DMS53 treated with DMSO at 0.1 percent for 48 hours (cell line): ENCODE measurements around the gene LARP7.
"Not testable (repeated sequence)": the region's sequence is repeated elsewhere in the genome, so short reads cannot be mapped to it uniquely, and the experiment has no call there.

Experiments
- DNase-seq: peaks from one replicate; lab custom pipeline; 2025; ENCODE audit not compliant: unreplicated experiment; lab: John Stamatoyannopoulos, UW

The LARP7 gene

DNA sequence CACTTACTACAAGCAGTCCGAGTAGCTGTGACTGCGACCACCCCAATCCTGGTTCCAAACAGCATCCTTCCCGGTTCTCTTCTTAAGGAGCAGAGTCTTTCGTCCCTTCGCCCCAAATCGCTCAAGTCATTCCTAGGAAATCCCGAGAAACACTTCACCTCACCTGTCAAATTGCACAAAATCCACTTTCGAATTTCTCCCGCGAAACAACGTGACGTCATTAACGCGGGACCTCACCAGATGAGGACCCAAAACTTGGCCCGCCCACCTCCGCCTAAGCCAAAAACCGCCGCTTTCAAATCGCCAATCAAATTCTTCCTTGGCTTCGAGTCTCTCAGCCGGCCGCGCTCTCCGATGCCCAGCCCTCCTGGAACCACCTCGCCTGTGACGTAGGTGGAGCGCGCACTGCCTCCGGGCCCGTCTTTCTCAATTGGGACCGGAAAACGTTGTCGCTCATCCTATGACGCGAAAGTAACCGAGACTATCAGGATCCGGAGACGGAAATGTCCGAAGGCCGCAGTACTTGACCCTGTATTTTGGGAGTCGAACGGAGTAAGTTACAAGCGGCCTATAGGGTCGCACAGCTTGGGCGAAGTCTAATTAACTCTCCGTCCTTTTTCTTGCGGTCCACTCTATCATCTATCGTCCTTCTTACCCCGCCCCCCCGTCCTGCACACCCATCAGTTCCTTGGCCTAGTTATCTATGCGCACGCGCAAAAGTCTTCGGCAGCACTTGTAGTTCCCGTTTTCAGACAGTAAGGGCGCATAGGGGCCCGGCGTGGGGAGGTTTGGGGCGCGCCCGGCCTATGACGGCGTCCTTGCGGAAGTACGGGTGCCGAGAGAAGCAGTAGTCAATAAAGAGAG lies at the start of gene LARP7, which contains the start of gene ZGRF1:
Gene LARP7, plus strand, starts transcription at position 456 of the 864 bp plus-strand sequence. CDS start 7,527 bp downstream, outside the sequence.
Gene ZGRF1, minus strand, starts transcription at position 222 of the 864 bp plus-strand sequence. CDS start 3,733 bp downstream, outside the sequence.
- DNase-seq, result peak; percentile 90

DNA sequence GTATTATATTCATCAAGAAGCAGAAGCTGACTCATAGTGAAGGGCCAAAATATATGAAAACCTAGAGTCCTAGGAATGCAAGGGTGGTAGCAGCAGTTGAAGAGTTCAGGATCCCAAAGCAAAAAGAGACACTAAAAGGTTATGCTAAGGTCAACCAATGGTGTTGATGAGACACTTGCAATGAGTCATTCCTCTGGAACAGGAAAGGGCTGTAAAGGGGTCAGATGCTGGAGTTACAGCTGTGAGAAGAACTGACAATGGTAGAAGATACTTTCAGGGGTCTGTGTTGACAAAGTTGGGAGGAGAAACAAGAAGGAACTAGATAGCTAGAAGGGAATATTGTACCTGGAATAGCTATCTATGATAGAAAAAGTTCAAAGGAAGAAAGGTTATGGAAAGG lies 47.7 kb upstream of the LARP7 start:
- DNase-seq, result no peak

DNA sequence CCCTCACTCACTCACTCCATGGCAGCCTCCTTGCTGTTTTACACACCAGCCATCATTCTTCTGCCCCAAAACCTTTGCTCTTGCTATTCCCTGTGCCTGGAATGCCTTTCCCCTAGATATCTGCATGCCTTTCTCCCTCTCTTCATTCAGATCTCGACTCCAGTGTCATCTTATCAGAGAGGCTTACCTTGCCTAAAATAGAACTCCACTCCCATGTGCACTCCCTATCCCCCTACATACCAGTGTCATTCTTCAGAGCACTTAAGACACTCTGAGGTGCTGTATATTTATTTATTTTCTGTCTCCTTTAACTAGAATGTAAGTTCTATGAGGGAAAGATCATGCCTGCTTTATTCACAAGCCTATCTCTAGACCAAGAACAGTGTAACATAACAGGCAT lies 45.4 kb upstream of the LARP7 start:
- DNase-seq, result no peak

DNA sequence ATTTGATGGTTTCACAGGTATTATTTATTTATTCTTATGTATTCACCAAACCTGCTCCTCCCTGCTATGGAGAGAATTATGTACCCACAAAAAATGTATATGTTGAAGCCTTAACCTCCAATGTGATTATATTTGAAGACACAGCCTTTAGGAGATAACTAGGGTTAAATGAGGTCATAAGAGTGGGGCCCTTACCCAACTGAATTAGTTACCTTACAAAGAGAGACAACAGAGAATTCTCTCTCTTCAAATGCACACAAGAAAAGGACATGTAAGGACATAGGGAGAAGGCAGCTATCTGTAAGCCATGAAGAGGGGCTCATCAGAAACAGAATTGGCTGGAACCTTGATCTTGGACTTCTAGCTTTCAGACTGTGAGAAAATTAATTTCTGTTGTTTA lies 44.2 kb upstream of the LARP7 start:
- DNase-seq, result no peak

DNA sequence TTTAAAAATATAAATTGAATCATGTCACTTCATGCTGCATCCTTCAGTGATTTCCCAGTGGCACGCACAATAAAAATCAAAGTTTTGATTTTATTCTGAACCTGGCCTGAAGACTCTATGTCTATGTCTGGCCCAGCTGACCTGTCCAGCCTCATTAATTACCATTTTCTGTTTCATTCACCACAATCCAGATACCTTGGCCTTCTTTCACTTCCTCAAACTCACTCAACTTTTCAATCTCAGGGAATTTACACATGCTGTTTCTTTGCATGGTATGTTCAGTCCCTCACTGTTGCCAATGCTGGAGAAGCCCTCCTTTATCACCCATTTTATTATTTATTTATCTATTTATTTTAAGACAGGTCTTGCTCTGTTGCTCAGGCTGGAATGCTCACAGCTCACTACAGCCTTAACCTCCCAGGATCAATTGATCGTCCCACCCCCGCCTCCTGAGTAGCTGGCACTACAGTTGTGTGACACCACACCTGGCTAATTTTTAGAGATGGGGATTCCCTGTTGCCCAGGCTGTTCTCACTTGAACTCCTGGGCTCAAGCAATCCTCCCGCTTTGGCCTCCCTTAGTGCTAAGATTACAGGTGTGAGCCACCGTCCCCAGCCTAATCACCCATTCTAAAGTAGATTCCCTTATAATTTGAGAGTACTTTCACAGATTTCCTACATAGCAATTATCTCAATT lies 43.4 kb upstream of the LARP7 start:
- no peak for DNase-seq

DNA sequence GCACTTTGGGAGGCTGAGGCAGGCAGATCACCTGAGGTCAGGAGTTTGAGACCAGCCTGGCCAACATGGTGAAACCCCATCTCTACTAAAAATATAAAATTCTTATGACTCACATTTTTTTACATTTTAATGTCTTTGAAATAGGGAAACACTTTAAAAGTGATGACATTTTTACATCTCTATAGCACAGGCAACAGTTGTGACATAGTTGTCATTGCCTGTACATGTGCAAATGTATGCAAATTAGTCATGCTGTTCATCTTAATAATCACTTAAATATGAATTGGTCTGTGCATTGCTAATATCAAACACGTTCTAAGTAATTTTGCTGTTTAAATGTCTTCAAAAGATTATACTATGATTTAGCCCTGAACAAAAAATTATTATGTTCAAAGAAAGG lies 42.0 kb upstream of the LARP7 start:
- no peak for DNase-seq

DNA sequence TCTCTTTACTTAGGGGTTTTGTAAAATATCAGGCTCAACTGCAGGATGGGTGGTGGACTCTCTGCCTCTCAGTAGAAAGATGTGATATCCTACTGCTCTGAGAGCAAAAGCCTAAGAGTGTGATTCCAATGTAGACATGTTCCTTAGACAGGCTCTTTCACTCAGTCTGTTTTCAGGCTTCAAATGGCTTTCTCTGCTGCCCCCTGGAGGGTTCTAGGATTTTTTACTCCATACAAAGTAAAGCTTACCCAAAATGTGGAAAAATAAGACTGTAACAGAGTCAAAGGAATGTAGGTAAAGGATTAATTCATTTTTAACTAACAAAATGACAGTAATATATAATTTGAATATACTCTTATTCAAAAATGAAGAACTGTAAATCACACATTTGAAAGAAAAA lies 32.4 kb upstream of the LARP7 start:
- peak; percentile 35 for DNase-seq

DNA sequence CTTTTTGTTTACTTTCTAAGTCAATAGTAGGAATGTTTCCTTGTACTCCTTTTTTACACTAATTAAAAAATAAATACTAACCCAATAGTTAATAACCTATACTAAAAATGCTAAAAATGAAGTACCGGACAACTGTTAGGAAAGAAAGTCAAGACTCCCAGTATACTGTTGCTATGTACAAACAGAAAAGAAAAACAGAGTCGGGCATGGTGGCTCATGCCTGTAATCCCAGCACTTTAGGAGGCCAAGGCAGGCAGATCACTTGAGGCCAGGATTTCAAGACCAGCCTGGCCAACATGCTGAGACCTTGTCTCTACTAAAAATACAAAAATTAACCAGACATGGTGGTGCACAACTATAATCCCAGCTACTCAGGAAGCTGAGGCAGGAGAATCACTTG lies 24.1 kb upstream of the LARP7 start:
- not testable (repeated sequence) for DNase-seq

DNA sequence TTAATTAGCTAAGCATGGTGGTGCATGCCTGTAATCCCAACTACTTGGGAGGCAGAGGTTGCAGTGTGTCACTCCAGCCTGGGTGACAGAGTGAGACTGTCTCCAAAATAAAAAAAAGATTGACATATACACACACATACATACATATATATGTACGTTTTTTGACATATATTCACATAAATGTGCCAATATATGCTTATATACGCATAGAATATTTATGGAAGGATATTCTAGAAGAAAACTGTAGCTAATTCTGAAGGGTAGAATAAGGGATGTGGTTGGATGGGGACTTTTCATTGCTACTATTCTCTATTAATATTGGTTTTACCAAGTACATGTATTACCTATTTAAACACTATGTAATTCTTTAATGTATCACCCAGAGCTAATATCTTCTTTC lies 20.0 kb upstream of the LARP7 start:
- no peak for DNase-seq

DNA sequence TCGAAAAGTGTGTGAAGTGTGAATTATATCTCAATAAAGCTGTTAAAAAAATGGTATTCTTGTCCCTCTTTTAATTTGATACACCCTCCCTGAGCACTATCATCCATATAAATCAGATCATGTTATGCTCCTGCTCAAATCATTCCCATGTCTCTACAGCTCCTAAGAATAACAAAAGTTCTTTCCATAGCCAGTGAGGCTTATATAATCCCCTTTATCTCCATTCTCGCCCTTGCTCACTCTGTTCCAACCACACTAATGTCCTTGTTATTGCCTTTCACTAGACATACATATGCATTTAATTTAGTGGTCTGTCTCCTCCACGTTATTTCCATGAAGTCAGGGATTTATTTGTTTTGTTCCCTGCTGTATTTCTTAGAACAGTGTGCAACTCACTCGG lies 10.7 kb upstream of the LARP7 start:
- DNase-seq, result no peak

DNA sequence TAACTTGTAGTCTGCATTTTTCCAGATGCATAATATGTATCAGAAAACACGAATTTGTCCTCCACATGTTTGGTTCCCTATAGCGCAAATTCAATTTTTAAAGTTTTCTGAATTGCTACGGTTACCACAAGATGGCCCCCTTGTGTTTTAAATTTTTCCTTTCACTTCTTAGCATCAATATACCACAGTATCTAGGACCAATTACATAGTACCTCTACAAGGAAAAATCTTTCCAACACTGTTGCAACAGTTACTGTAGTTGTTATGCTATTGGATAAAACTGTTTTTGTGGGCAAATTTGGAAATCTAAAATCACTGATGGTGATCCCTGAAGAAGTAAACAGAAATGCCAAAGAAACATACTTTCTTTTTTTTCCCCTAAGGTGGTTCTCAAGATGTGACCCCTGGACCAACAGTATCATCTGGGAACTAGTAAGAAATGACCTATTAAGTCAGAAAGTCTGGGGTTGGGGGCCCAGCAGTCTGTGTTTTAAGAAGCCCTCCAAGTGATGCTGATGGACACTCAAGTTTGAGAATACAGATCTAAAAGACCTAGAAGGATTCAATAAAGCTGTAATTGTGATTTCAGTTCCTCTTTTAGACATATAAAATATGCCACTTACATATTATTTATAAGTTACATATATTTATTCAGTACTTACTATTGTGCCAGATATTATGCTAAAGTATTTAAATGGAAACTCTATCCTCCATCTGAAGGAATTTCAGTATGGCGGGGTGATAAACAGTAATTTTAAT lies 3.3 kb upstream of the LARP7 start:
- DNase-seq, result peak; percentile 20

DNA sequence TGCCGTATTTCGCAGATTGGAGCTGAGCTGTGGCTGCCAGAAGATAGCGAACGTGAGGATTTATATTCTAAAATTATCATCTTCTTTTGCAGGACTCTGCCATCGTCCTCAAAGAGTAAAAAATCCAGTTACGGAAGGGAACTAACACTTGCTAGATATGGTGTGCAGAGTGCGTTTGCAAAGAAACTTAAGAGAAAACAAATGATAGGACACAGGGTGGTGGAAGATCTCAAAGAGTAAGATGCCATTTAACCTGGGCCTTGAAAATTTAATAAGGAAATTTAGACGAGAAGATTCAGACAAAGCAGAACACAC lies 566 bp downstream of the LARP7 start:
- DNase-seq, result no peak

DNA sequence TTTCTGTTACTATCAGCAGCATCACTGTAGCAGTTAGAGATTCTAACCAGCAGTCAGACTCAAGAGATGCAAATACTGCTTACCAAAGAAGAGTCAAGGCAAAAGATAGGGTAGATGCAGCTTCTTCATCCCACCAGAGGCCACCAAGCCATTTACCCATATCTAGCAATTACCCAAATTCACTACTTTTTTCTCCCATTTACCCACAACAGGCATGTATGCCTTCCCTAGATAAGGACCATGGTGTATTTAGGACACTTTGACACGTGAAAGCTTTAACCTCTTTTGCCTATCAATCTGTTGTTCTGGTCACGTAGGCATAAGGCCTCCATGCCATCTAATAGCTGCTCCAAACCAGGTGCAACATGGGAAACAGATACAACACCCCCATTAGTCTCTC lies 5.6 kb downstream of the LARP7 start:
- DNase-seq, result no peak

DNA sequence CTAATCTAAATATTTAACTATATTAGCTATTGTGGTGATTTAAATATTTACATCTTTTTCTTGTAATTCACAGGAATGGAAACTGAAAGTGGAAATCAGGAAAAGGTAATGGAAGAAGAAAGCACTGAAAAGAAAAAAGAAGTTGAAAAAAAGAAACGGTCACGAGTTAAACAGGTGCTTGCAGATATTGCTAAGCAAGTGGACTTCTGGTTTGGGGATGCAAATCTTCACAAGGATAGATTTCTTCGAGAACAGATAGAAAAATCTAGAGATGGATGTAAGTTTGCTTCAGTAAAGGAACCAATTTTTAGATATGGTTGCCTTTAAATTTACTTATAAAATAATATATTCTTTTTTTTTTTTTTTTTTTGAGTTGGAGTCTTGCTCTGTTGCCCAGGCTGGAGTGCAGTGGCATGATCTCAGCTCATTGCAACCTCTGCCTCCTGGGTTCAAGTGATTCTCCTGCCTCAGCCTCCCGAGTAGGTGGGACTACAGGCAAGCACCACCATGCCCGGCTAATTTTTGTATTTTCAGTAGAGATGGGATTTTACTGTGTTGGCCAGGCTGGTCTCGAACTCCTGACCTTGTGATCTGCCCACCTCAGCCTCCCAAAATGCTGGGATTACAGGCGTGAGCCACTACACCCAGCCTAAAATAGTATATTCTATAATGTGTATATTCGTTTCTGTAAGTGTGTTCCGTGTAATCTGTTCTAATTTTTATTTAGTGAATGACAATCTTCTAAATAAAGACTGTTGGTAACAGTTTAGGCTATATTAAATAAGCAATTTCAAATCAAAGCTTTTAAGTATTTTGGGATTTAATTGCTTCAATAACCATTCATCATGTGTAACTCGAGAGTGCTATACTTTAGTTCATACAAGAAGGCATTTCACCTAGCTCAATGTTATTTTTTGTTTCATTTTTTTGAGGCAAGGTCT lies 7.9 kb downstream of the LARP7 start:
- not testable (repeated sequence) for DNase-seq

DNA sequence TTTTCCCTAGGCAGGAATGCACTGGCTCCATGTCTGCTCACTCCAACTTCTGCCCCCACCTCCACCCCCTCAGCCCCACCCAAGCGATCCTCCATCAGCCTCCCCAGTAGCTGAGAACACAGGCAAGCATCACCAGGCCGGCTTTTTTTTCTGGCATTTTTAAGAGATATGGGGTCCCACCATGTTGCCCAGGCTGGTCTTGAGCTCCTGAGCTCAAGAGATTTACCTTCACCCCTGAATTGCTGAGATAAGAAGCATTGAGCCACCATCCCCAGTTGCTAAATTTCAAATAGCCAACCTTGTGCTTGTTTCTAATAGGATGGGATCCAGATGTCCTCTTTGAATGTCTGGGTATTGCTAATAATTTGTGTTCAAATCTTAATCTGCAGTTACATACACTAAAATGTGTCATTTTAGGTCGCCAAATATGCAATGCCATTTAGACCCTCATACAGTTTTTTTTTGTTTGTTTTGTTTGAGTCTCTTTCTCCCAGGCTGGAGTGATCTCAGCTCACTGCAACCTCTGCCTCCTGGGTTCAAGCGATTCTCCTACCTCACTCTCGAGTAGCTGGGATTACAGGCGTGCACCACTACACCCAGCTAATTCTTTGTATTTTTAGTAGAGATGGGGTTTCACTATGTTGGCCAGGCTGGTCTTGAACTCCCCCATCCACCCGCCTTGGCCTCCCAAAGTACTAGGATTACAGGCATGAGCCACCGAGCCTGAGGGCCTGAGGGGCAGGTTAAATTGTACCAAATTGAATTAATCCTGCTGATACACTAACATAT lies 8.8 kb downstream of the LARP7 start:
- no peak for DNase-seq

DNA sequence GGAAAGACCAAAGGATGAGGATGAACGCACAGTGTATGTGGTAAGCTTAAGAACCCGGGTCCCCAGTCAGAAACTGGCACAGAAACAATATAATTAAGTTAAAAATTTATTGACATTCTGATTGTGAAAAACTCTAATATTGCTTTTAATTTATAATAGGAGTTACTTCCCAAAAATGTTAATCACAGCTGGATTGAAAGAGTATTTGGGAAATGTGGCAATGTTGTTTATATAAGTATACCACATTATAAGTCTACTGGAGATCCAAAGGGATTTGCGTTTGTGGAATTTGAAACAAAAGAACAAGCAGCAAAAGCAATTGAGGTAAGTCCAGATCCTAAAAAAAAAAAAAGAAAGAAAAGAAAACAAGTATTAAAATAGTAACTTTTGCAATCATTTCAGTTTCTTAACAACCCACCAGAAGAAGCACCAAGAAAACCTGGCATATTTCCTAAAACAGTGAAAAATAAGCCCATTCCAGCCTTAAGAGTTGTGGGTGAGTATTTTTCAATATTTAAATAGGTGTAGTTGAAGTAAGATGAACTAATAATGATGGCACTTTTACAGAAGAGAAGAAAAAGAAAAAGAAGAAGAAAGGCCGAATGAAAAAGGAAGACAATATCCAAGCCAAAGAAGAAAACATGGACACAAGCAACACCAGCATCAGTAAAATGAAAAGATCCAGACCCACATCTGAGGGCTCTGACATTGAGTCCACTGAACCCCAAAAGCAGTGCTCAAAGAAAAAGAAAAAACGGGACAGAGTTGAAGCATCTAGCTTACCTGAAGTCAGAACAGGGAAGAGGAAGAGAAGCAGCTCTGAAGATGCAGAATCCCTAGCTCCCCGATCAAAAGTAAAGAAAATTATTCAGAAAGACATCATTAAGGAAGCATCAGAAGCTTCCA lies 9.9 kb downstream of the LARP7 start:
- DNase-seq, result no peak

DNA sequence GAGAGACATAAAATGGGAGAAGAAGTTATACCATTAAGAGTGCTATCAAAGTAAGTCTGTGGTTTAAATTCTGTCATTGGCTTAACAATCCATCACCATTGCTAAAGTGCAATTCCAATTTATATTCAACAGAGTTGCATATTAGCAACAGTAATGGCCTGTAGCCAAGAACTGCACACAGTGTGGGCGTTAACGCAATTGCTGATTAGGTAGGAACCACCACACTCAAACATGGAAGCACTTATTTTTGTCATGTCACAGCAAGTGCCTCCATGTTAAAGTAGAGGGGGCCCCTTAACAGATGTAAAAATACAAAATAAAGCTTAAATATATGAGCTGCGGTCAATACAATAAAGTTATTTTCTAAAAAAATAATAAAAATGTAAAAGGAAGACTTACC lies 10.8 kb downstream of the LARP7 start:
- no peak for DNase-seq

DNA sequence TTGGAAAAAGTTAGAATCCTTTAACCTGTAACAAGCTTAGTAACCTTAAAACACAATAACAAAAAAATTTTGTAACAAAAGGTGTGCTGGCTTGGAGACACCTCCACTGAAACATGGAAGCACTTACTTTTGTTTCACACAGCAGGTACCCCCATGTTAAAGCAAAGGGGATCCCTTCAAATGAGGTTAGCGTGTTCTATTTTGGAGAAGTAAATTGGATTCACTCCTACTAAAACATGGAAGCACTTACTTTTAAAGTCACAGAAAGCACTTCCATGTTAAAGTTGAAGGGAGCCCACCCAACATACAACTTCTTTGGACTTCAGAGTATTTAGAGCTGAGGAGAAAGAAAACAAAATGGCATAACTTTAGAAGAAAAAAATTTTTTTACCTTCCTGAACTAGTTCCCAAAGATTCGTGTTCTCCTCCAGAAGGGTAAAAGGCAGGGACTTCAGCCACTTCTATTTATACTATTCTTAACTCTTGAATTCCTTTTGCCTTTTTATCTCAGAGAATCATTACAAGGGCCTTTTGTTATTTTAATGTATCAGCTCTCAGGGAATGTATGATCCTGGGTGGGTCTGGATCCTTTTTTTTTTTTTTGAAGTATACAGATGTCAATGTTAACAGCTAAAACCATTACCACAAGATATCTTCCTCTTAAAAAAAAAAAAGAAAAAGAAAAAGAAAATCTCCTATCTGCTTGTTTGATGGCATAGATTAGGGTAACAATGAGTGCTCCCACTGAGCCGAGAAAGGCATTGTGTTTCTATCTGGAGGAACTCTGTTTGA lies 11.5 kb downstream of the LARP7 start:
- DNase-seq, result no peak
